B cell (primary cell): ENCODE measurements around the gene SYT6. TPM values are rescaled to one million over a fixed set of nuclear protein-coding genes. Genes with fewer than 3 reads are reported as not detected.

ENCODE experiments used
- ATAC-seq: fragments of 200-7000 bp; cut with Tn5 transposase; one replicate; pipeline ENCODE4 v1.10.0; 2021; ENCODE audit warnings: low read depth, mild to moderate bottlenecking, moderate number of reproducible peaks, moderate library complexity
- CTCF ChIA-PET: fragments of 350-600 bp; sonication (Branson Sonifier 250); formaldehyde crosslinking; loops from one replicate; lab custom pipeline; 2021; ENCODE audit warnings: antibody characterized with exemption, inconsistent platforms; lab: Charles Lee
- POLR2A ChIA-PET: fragments of 350-600 bp; sonication (Branson Sonifier 250); formaldehyde crosslinking; loops from one replicate; lab custom pipeline; 2021; ENCODE audit warnings: antibody characterized with exemption; lab: Charles Lee
- DNase-seq: peaks from one replicate; pipeline ENCODE4 v3.0.0; 2013
- H2AFZ ChIP-seq: 2 replicates; pipeline ENCODE4 v1.6.1; 2012; ENCODE audit warnings: mild to moderate bottlenecking, low read depth, low read length; ENCODE audit not compliant: insufficient read depth, poor library complexity, severe bottlenecking
- H3K27ac ChIP-seq, 2 donors: 1 replicate in 1 of 2; 2 replicates in 1 of 2; pipeline ENCODE4 v1.5.1; 2012 to 2013; ENCODE audit warnings: low read length in 2 of 2, mild to moderate bottlenecking in 2 of 2, moderate library complexity in 1 of 2
- H3K27me3 ChIP-seq, 4 experiments: fragments of 200-600 bp in 1 of 4; sonication (generic) in 1 of 4; replicated peaks in 1 of 4; 1 replicate in 2 of 4; 2 replicates in 2 of 4; pipeline versions ENCODE4 v1.6.1 to v1.7.0; 2013 to 2016; ENCODE audit warnings: low read length in 3 of 4, mild to moderate bottlenecking in 2 of 4, mixed read lengths in 1 of 4, moderate library complexity in 1 of 4; ENCODE audit not compliant: insufficient read depth in 4 of 4, control insufficient read depth in 3 of 4; ENCODE audit errors: control extremely low read depth in 1 of 4
- H3K36me3 ChIP-seq, 2 experiments: replicated peaks in 1 of 2; 1 replicate in 1 of 2; 2 replicates in 1 of 2; pipeline versions ENCODE4 v1.6.1 to v1.7.1; 2013; ENCODE audit warnings: low read length in 1 of 2; ENCODE audit not compliant: insufficient read depth in 2 of 2, control insufficient read depth in 1 of 2; ENCODE audit errors: control extremely low read depth in 1 of 2, extremely low read depth in 1 of 2
- H3K4me1 ChIP-seq, 2 donors: fragments of 200-600 bp in 1 of 2; sonication (generic) in 1 of 2; 1 replicate in 1 of 2; 2 replicates in 1 of 2; pipeline versions ENCODE4 v1.5.1 to v1.6.1; 2013 to 2017; ENCODE audit warnings: low read length in 2 of 2; ENCODE audit not compliant: control insufficient read depth in 2 of 2, insufficient read depth in 2 of 2
- H3K4me2 ChIP-seq: replicated peaks from 2 replicates; pipeline ENCODE3; 2012; ENCODE audit warnings: mild to moderate bottlenecking, low read depth, low read length; ENCODE audit not compliant: poor library complexity, severe bottlenecking
- H3K4me3 ChIP-seq, 5 experiments: fragments of 200-600 bp in 1 of 5; sonication (generic) in 1 of 5; 1 replicate in 3 of 5; 2 replicates in 2 of 5; pipeline versions ENCODE4 v1.5.1 to v1.7.0; 2011 to 2016; ENCODE audit warnings: low read length in 4 of 5, mild to moderate bottlenecking in 4 of 5, low read depth in 2 of 5, control low read depth in 1 of 5, moderate library complexity in 1 of 5; ENCODE audit not compliant: insufficient read depth in 1 of 5; ENCODE audit errors: control extremely low read depth in 1 of 5, extremely low read depth in 1 of 5
- H3K79me2 ChIP-seq: fragments of 200-600 bp; sonication (generic); one replicate; pipeline ENCODE4 v1.6.0; 2016; ENCODE audit warnings: low read length; ENCODE audit not compliant: control insufficient read depth, insufficient read depth
- H3K9ac ChIP-seq: fragments of 200-600 bp; sonication (generic); 2 replicates; pipeline ENCODE4 v1.6.1; 2017; ENCODE audit warnings: mild to moderate bottlenecking, low read length, moderate library complexity
- H3K9me3 ChIP-seq, 3 donors: one replicate each; pipeline versions ENCODE4 v1.6.1 to v1.7.1; 2013; ENCODE audit warnings: low read length in 2 of 3; ENCODE audit not compliant: control insufficient read depth in 2 of 3, insufficient read depth in 1 of 3; ENCODE audit errors: control extremely low read depth in 1 of 3
- H4K20me1 ChIP-seq: 2 replicates; pipeline ENCODE4 v1.6.0; 2012; ENCODE audit warnings: mild to moderate bottlenecking, low read length; ENCODE audit not compliant: insufficient read depth, control insufficient read depth, poor library complexity, severe bottlenecking
- H3K27ac Mint-ChIP-seq: one replicate; pipeline ENCODE4 v1.8.0; 2021; ENCODE audit warnings: mixed read lengths
- H3K27me3 Mint-ChIP-seq: one replicate; pipeline ENCODE4 v1.8.0; 2021; ENCODE audit warnings: mixed read lengths
- H3K4me1 Mint-ChIP-seq: one replicate; pipeline ENCODE4 v1.8.0; 2021; ENCODE audit warnings: mixed read lengths
- H3K4me3 Mint-ChIP-seq: one replicate; pipeline ENCODE4 v1.8.0; 2021; ENCODE audit warnings: mixed read lengths
- H3K9me3 Mint-ChIP-seq: one replicate; pipeline ENCODE4 v1.8.0; 2022; ENCODE audit warnings: mixed read lengths; ENCODE audit not compliant: insufficient read depth
- CTCF ChIP-seq: fragments of 200-600 bp; IDR thresholded peaks from one replicate; pipeline ENCODE4 v1.8.0; 2022; ENCODE audit warnings: antibody characterized with exemption, mild to moderate bottlenecking
- EZH2 ChIP-seq: IDR thresholded peaks from 2 replicates; pipeline ENCODE4 v1.6.1; 2012; ENCODE audit warnings: borderline replicate concordance, low read depth, mild to moderate bottlenecking, moderate library complexity, low read length; ENCODE audit not compliant: insufficient read depth, poor library complexity, severe bottlenecking
- WGBS: methylation state at CpG from one replicate; pipeline ENCODE4 v1.1.5; 2013; ENCODE audit warnings: missing lambda C conversion rate; ENCODE audit not compliant: insufficient coverage; 5-methylcytosine and 5-hydroxymethylcytosine counted together
- intact Hi-C: fragments of 100-400 bp; cut with micrococcal nuclease; formaldehyde crosslinking; loops from one replicate; pipeline ENCODE4 v1.10.0; 2022
- polyA plus RNA-seq: library from polyadenylated mRNA; depleted of rRNA; stranded (reverse); fragments of >200 nt; gene quantifications from 2 replicates; pipeline ENCODE4 v1.2.3, GENCODE V29; 2012
- total RNA-seq, 2 donors: library from RNA; stranded (reverse); fragments of 120-200 nt in 1 of 2; gene quantifications; 1 replicate in 1 of 2; 2 replicates in 1 of 2; pipeline versions ENCODE4 v1.2.3 to v1.2.4, GENCODE V29; 2013 to 2022

Gene SYT6
- total and polyA plus RNA-seq, 2 donors (not counting 1 experiment from before 2014, with no cell fraction given): not detected

- no peak overlapping the region for H3K4me2 ChIP-seq
- ATAC-seq (no peak), DNase-seq (no peak)
- TF ChIP-seq CTCF (no peak), EZH2 (no peak)
- H3K27ac ChIP-seq: no peak overlapping the region
- ChIA-PET POLR2A (no interaction called here), CTCF (no interaction called here)
- no peak overlapping the region for H3K27ac Mint-ChIP-seq
- H3K9ac ChIP-seq: no peak overlapping the region
- no peaks in the 10 kb centered on the region for H3K79me2 ChIP-seq
- no peaks in the 10 kb centered on the region for H4K20me1 ChIP-seq
- WGBS: 92% methylated on average over 14 of the region's 14 CpGs
- H3K9me3 Mint-ChIP-seq: no peaks in the 10 kb centered on the region
- H3K9me3 ChIP-seq: no peaks in the 10 kb centered on the region
- H3K4me3 ChIP-seq: no peak overlapping the region
- peaks cover 0 to 2% (median under 1%) of the 10 kb centered on the region in 4 experiments for H3K27me3 ChIP-seq
- no peaks in the 10 kb centered on the region for H3K4me1 ChIP-seq
- peaks cover 16% of the 10 kb centered on the region for H3K27me3 Mint-ChIP-seq
- H3K36me3 ChIP-seq: no peaks in the 10 kb centered on the region
- intact Hi-C loops: no loop called here
- no peak overlapping the region for H3K4me3 Mint-ChIP-seq
- no peak overlapping the region for H2AFZ ChIP-seq
- no peaks in the 10 kb centered on the region for H3K4me1 Mint-ChIP-seq
These were observed 48.2 kb downstream of the SYT6 start for GRCh38 chr1:114105421-114105979.

DNA sequence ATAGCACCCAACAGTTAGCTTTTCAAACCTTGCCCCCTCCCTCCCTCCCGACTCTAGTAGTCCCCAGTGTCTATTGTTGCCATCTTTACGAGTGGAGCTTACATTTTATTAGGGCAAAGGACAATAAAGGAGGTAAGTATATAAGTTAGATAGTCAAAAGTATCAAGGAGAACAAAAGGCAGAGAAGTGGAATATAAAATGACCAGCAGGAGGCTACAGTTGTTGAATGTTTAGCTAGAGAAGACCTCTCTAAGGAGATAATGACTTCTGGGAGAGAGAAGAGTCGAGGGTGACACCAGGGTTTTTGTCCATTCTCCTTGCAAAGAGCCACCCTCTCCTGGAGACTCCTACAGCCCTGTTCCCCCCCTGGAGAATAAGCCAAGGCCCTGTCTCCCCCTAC, 48.7 kb downstream of the SYT6 start:
- intact Hi-C loops: no loop called here
- POLR2A ChIA-PET: no interaction called here

More for the DNA sequence above, 48.7 kb downstream of the SYT6 start:
- H3K4me3 ChIP-seq: no peak overlapping the region
- H3K4me1 ChIP-seq: no peaks in the 10 kb centered on the region
- H3K4me1 Mint-ChIP-seq: no peaks in the 10 kb centered on the region
- H3K27me3 Mint-ChIP-seq: peaks cover 16% of the 10 kb centered on the region
- no peaks in the 10 kb centered on the region for H3K9me3 Mint-ChIP-seq
- ATAC-seq (no peak), DNase-seq (no peak)
- CTCF ChIA-PET: no interaction called here
- no peak overlapping the region for H3K27ac Mint-ChIP-seq
- no peaks in the 10 kb centered on the region for H3K9me3 ChIP-seq
- H3K79me2 ChIP-seq: no peaks in the 10 kb centered on the region
- no peaks in the 10 kb centered on the region for H4K20me1 ChIP-seq
- H3K36me3 ChIP-seq: no peaks in the 10 kb centered on the region
- no peak overlapping the region for H3K4me2 ChIP-seq
- no CpG with 5 or more reads among the region's 3 CpGs for WGBS
- H3K27ac ChIP-seq: no peak overlapping the region
- H3K4me3 Mint-ChIP-seq: no peak overlapping the region
- H3K27me3 ChIP-seq: peaks cover 0 to 2% (median under 1%) of the 10 kb centered on the region in 4 experiments
- TF ChIP-seq CTCF (no peak), EZH2 (no peak)
- no peak overlapping the region for H3K9ac ChIP-seq
- H2AFZ ChIP-seq: no peak overlapping the region
